ENCODE measurements around the gene CMTM2. TPM values are rescaled to one million over a fixed set of nuclear protein-coding genes. Genes with fewer than 3 reads are reported as not detected.

The CMTM2 gene
- total RNA-seq, 2 donors from 2014 or later: not detected

GRCh38 chr16:66543541-66543940, 35.7 kb upstream of the CMTM2 start:
- no peak for DNase-seq
- Histone ChIP-seq H3K4me1 (ENCODE audit: control insufficient read depth, insufficient read depth, low read length) (peaks cover 5% of the 10 kb centered on the region), H3K27ac (ENCODE audit: low read depth, low read length) (no peak overlapping the region), H3K27me3 (ENCODE audit: control insufficient read depth, insufficient read depth, low read length, poor library complexity, severe bottlenecking) (no peaks in the 10 kb centered on the region), H3K4me3 (ENCODE audit: low read length) (no peak overlapping the region), H3K36me3 (ENCODE audit: control insufficient read depth, insufficient read depth, low read length) (no peaks in the 10 kb centered on the region), H3K9me3 (ENCODE audit: control insufficient read depth, low read length) (no peaks in the 10 kb centered on the region), H3K9ac (ENCODE audit: extremely low read depth, low read length, poor library complexity, severe bottlenecking) (no peak overlapping the region)
- TF ChIP-seq CTCF (conservative IDR thresholded peaks at IDR 0.05): no peak
- Mint-ChIP-seq H3K9me3 (no peaks in the 10 kb centered on the region), H3K27ac (no peak overlapping the region), H3K27me3 (ENCODE audit: insufficient read depth) (no peaks in the 10 kb centered on the region), H3K4me3 (no peak overlapping the region), H3K4me1 (peaks cover 14% of the 10 kb centered on the region), H3K36me3 (ENCODE audit: low read depth) (peaks cover 2% of the 10 kb centered on the region)
- WGBS, 2 experiments (ENCODE audit: insufficient coverage in 1 of 2, insufficient read length in 1 of 2): 88 to 100% methylated on average over 5 to 6 of the region's 6 CpGs

GRCh38 chr16:66544016-66544757, 35.1 kb upstream of the CMTM2 start:
- H3K9me3 Mint-ChIP-seq: no peaks in the 10 kb centered on the region
- no peaks in the 10 kb centered on the region for H3K36me3 ChIP-seq (ENCODE audit: control insufficient read depth, insufficient read depth, low read length)
- H3K27ac ChIP-seq (ENCODE audit: low read depth, low read length): no peak overlapping the region
- H3K4me3 Mint-ChIP-seq: no peak overlapping the region
- no peak for DNase-seq
- no peak overlapping the region for H3K9ac ChIP-seq (ENCODE audit: extremely low read depth, low read length, poor library complexity, severe bottlenecking)
- WGBS, 2 experiments (ENCODE audit: insufficient coverage in 1 of 2, insufficient read length in 1 of 2): 98 to 100% methylated on average over 5 to 7 of the region's 7 CpGs
- H3K4me1 Mint-ChIP-seq: peaks cover 21% of the 10 kb centered on the region
- H3K27me3 Mint-ChIP-seq (ENCODE audit: insufficient read depth): no peaks in the 10 kb centered on the region
- H3K4me3 ChIP-seq (ENCODE audit: low read length): no peak overlapping the region
- no peaks in the 10 kb centered on the region for H3K9me3 ChIP-seq (ENCODE audit: control insufficient read depth, low read length)
- no peak overlapping the region for H3K27ac Mint-ChIP-seq
- no peaks in the 10 kb centered on the region for H3K27me3 ChIP-seq (ENCODE audit: control insufficient read depth, insufficient read depth, low read length, poor library complexity, severe bottlenecking)
- TF ChIP-seq CTCF (conservative IDR thresholded peaks at IDR 0.05): no peak
- H3K36me3 Mint-ChIP-seq (ENCODE audit: low read depth): no peaks in the 10 kb centered on the region
- peaks cover 6% of the 10 kb centered on the region for H3K4me1 ChIP-seq (ENCODE audit: control insufficient read depth, insufficient read depth, low read length)

GRCh38 chr16:66547101-66547989, 31.9 kb upstream of the CMTM2 start:
- no peak overlapping the region for H3K27ac Mint-ChIP-seq
- H3K4me3 Mint-ChIP-seq: no peak overlapping the region
- DNase-seq: no peak
- WGBS, 2 experiments (ENCODE audit: insufficient coverage in 1 of 2, insufficient read length in 1 of 2): 97 to 100% methylated on average over 1 to 5 of the region's 5 CpGs
- no peak overlapping the region for H3K27ac ChIP-seq (ENCODE audit: low read depth, low read length)
- H3K36me3 Mint-ChIP-seq (ENCODE audit: low read depth): no peaks in the 10 kb centered on the region
- H3K4me3 ChIP-seq (ENCODE audit: low read length): no peak overlapping the region
- no peak overlapping the region for H3K9ac ChIP-seq (ENCODE audit: extremely low read depth, low read length, poor library complexity, severe bottlenecking)
- H3K36me3 ChIP-seq (ENCODE audit: control insufficient read depth, insufficient read depth, low read length): no peaks in the 10 kb centered on the region
- H3K4me1 Mint-ChIP-seq: peaks cover 22% of the 10 kb centered on the region
- no peaks in the 10 kb centered on the region for H3K9me3 Mint-ChIP-seq
- H3K27me3 Mint-ChIP-seq (ENCODE audit: insufficient read depth): peaks cover under 1% of the 10 kb centered on the region
- H3K4me1 ChIP-seq (ENCODE audit: control insufficient read depth, insufficient read depth, low read length): peaks cover 4% of the 10 kb centered on the region
- H3K9me3 ChIP-seq (ENCODE audit: control insufficient read depth, low read length): no peaks in the 10 kb centered on the region
- TF ChIP-seq CTCF (conservative IDR thresholded peaks at IDR 0.05): no peak
- no peaks in the 10 kb centered on the region for H3K27me3 ChIP-seq (ENCODE audit: control insufficient read depth, insufficient read depth, low read length, poor library complexity, severe bottlenecking)

Measured in endodermal cell (in vitro differentiated cells).